Ovary (tissue), 3 donors: Measurements from ENCODE around the gene INPP1.

Source experiments
- CTCF ChIP-seq, 3 donors: fragments of 450-650 bp in 2 of 3; fragments of 200-600 bp in 1 of 3; IDR thresholded peaks; one replicate each; pipeline versions ENCODE4 v1.5.1 to v1.8.0; 2016 to 2022; ENCODE audit warnings: antibody characterized with exemption in 3 of 3, mild to moderate bottlenecking in 1 of 3
- EP300 ChIP-seq: sonication (generic); formaldehyde crosslinking; IDR thresholded peaks from one replicate; pipeline ENCODE4 v1.6.1; 2017; ENCODE audit warnings: antibody characterized with exemption
- POLR2A ChIP-seq: fragments of 450-650 bp; IDR thresholded peaks from one replicate; pipeline ENCODE4 v1.6.1; 2017; ENCODE audit warnings: antibody characterized with exemption, mild to moderate bottlenecking, moderate library complexity
- donor health status: DM: no; HTN: no; CAD: no.

- TF ChIP-seq POLR2A (no peak), EP300 (no peak), CTCF (IDR thresholded peaks at IDR 0.05) (no peak)
These were observed 22.7 kb upstream of the INPP1 start for GRCh38 chr2:190320696-190321095.
